Heart left ventricle (tissue), 13 donors: ENCODE measurements around the gene C10orf53.

Experiments used
- POLR2A ChIP-seq, 2 donors: fragments of 450-650 bp; IDR thresholded peaks; one replicate each; pipeline ENCODE4 v1.6.1; 2017; ENCODE audit warnings: antibody characterized with exemption in 2 of 2, mild to moderate bottlenecking in 2 of 2, moderate library complexity in 2 of 2
- TF ChIP-seq, protein P1 (sequence below), 12 donors: fragments of 200-600 bp; sonication (generic) in 4 of 12; IDR thresholded peaks; one replicate each; pipeline versions ENCODE4 v1.5.0 to v1.8.0; 2018 to 2022; ENCODE audit warnings: antibody characterized with exemption in 12 of 12, mild to moderate bottlenecking in 5 of 12
- donor health status: ischemic (EF 13 %, LVEDD 7.1; RV severe dilation, severe dysfunction).
- donor health status: DM: no; HTN: yes; CAD: no.
- donor health status: DM: no; HTN: no; CAD: no.
- donor health status: ischemic (EF 25% LVEDD 6.9; RV normal size, moderate dysfunction).
- donor health status: ischemic (EF 25% LVEDD 5.7; RV mildly dilated, moderate dysfunction).
- donor health status: ischemic (EF 35%, LVEDD 5.7; RV mildly dilated, moderate dysfunction).
- donor health status: nonischemic (EF 11% LVEDD 7.7; RV severe dilation, severe dysfunction).
- donor health status: DM: yes; HTN: yes; CAD: no.
- donor health status: PGD.
- donor health status: ischemic (EF 29% LVEDD 5.4; RV normal size, mild dysfunction).
- donor health status: nonischemic (EF 23%, LVEDD 6.1; RV moderate dilation, normal function).

DNA sequence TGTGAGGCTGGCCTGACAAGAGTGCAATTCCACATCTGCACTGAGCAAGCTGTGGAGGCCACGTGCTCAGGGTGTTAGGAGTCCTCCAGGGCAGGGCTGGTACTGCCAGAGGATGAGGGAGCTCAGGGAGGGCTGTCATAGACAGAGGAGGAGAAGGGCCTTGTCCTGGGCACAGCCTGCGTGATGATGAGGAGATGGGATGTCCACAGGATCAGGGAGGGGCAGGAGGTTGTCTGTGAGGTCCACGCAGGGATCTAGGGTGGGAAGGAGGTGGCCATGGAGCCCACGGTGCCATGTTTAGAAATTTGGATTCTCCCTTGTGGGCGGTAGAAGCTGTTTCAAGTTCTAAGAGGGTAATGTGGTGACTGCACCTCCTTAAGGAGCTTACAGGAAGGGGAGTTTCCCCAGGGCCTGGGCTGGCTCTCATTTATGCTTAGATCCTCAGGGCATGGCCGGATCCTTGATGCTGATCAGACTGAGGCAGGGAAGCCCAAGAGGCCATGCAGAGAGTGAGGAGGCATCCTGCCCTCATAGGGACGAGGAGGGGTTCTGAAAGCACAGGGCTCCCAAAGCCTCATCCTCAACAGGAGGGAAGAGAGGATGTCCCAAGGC, 35.3 kb upstream of the C10orf53 start:
- TF ChIP-seq, protein P1, sequence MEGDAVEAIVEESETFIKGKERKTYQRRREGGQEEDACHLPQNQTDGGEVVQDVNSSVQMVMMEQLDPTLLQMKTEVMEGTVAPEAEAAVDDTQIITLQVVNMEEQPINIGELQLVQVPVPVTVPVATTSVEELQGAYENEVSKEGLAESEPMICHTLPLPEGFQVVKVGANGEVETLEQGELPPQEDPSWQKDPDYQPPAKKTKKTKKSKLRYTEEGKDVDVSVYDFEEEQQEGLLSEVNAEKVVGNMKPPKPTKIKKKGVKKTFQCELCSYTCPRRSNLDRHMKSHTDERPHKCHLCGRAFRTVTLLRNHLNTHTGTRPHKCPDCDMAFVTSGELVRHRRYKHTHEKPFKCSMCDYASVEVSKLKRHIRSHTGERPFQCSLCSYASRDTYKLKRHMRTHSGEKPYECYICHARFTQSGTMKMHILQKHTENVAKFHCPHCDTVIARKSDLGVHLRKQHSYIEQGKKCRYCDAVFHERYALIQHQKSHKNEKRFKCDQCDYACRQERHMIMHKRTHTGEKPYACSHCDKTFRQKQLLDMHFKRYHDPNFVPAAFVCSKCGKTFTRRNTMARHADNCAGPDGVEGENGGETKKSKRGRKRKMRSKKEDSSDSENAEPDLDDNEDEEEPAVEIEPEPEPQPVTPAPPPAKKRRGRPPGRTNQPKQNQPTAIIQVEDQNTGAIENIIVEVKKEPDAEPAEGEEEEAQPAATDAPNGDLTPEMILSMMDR (IDR thresholded peaks at IDR 0.05) = no peak
- no peak for TF ChIP-seq POLR2A (IDR thresholded peaks at IDR 0.05)
